ENCODE results near the gene SUFU. TPM values are rescaled to one million over a fixed set of nuclear protein-coding genes. Genes with fewer than 3 reads are reported as not detected.

Gene SUFU
- total and polyA plus RNA-seq, 2 of the 13 experiments (the other 11 are each of a cell fraction or from before 2014, with no cell fraction given): 2.9 to 5.5 TPM

DNA sequence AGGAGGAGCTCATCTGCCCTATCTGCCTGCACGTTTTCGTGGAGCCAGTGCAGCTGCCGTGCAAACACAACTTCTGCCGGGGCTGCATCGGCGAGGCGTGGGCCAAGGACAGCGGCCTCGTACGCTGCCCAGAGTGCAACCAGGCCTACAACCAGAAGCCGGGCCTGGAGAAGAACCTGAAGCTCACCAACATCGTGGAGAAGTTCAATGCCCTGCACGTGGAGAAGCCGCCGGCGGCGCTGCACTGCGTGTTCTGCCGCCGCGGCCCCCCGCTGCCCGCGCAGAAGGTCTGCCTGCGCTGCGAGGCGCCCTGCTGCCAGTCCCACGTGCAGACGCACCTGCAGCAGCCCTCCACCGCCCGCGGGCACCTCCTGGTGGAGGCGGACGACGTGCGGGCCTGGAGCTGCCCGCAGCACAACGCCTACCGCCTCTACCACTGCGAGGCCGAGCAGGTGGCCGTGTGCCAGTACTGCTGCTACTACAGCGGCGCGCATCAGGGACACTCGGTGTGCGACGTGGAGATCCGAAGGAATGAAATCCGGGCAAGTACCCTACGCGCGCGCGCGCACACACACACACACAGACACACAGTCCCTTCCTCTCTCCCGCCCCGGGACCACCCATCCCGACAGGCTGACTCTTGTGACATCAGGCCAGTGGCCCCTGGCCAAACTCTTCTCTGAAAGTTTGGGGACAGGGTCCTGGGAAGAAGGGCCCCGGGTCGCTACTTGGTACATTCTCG lies 141.0 kb downstream of the SUFU start (continued):
- TF ChIP-seq, protein P1, sequence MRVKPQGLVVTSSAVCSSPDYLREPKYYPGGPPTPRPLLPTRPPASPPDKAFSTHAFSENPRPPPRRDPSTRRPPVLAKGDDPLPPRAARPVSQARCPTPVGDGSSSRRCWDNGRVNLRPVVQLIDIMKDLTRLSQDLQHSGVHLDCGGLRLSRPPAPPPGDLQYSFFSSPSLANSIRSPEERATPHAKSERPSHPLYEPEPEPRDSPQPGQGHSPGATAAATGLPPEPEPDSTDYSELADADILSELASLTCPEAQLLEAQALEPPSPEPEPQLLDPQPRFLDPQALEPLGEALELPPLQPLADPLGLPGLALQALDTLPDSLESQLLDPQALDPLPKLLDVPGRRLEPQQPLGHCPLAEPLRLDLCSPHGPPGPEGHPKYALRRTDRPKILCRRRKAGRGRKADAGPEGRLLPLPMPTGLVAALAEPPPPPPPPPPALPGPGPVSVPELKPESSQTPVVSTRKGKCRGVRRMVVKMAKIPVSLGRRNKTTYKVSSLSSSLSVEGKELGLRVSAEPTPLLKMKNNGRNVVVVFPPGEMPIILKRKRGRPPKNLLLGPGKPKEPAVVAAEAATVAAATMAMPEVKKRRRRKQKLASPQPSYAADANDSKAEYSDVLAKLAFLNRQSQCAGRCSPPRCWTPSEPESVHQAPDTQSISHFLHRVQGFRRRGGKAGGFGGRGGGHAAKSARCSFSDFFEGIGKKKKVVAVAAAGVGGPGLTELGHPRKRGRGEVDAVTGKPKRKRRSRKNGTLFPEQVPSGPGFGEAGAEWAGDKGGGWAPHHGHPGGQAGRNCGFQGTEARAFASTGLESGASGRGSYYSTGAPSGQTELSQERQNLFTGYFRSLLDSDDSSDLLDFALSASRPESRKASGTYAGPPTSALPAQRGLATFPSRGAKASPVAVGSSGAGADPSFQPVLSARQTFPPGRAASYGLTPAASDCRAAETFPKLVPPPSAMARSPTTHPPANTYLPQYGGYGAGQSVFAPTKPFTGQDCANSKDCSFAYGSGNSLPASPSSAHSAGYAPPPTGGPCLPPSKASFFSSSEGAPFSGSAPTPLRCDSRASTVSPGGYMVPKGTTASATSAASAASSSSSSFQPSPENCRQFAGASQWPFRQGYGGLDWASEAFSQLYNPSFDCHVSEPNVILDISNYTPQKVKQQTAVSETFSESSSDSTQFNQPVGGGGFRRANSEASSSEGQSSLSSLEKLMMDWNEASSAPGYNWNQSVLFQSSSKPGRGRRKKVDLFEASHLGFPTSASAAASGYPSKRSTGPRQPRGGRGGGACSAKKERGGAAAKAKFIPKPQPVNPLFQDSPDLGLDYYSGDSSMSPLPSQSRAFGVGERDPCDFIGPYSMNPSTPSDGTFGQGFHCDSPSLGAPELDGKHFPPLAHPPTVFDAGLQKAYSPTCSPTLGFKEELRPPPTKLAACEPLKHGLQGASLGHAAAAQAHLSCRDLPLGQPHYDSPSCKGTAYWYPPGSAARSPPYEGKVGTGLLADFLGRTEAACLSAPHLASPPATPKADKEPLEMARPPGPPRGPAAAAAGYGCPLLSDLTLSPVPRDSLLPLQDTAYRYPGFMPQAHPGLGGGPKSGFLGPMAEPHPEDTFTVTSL (CRISPR knock-in tag; IDR thresholded peaks at IDR 0.05; ENCODE audit: borderline replicate concordance): no peak
- TF ChIP-seq, protein P2, sequence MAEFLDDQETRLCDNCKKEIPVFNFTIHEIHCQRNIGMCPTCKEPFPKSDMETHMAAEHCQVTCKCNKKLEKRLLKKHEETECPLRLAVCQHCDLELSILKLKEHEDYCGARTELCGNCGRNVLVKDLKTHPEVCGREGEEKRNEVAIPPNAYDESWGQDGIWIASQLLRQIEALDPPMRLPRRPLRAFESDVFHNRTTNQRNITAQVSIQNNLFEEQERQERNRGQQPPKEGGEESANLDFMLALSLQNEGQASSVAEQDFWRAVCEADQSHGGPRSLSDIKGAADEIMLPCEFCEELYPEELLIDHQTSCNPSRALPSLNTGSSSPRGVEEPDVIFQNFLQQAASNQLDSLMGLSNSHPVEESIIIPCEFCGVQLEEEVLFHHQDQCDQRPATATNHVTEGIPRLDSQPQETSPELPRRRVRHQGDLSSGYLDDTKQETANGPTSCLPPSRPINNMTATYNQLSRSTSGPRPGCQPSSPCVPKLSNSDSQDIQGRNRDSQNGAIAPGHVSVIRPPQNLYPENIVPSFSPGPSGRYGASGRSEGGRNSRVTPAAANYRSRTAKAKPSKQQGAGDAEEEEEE (CRISPR knock-in tag; IDR thresholded peaks at IDR 0.05; ENCODE audit: borderline replicate concordance): no peak
- 0 out of 2 replicates have a peak, but pooled peaks have one; percentile 51 for TF ChIP-seq ADNP (CRISPR knock-in tag; IDR thresholded peaks at IDR 0.05)
- TF ChIP-seq ZNF549 (CRISPR knock-in tag; IDR thresholded peaks at IDR 0.05): no peak
- no peak for TF ChIP-seq ZKSCAN8 (CRISPR knock-in tag; IDR thresholded peaks at IDR 0.05; ENCODE audit: borderline replicate concordance)
- no peak for TF ChIP-seq HIVEP1 (CRISPR knock-in tag; IDR thresholded peaks at IDR 0.05)
- TF ChIP-seq NFATC3 (CRISPR knock-in tag; IDR thresholded peaks at IDR 0.05): peak; percentile 58; the same call in 1 of the 2 replicates
- TF ChIP-seq, protein P3, sequence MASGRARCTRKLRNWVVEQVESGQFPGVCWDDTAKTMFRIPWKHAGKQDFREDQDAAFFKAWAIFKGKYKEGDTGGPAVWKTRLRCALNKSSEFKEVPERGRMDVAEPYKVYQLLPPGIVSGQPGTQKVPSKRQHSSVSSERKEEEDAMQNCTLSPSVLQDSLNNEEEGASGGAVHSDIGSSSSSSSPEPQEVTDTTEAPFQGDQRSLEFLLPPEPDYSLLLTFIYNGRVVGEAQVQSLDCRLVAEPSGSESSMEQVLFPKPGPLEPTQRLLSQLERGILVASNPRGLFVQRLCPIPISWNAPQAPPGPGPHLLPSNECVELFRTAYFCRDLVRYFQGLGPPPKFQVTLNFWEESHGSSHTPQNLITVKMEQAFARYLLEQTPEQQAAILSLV (CRISPR knock-in tag; IDR thresholded peaks at IDR 0.05; ENCODE audit: borderline replicate concordance): peak; percentile 58
- TF ChIP-seq TBX3 (IDR thresholded peaks at IDR 0.05; ENCODE audit: borderline replicate concordance): no peak
- no peak for TF ChIP-seq SP1 (IDR thresholded peaks at IDR 0.05)
- TF ChIP-seq SP1 (CRISPR knock-in tag; IDR thresholded peaks at IDR 0.05): no peak; the same call in 1 of the 2 replicates
- TF ChIP-seq, protein P4, sequence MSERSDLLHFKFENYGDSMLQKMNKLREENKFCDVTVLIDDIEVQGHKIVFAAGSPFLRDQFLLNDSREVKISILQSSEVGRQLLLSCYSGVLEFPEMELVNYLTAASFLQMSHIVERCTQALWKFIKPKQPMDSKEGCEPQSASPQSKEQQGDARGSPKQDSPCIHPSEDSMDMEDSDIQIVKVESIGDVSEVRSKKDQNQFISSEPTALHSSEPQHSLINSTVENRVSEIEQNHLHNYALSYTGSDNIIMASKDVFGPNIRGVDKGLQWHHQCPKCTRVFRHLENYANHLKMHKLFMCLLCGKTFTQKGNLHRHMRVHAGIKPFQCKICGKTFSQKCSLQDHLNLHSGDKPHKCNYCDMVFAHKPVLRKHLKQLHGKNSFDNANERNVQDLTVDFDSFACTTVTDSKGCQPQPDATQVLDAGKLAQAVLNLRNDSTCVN (CRISPR knock-in tag; IDR thresholded peaks at IDR 0.05; ENCODE audit: borderline replicate concordance): peak; percentile 82; the same call in 1 of the 2 replicates
- peak; percentile 36 for TF ChIP-seq JARID2 (CRISPR knock-in tag; IDR thresholded peaks at IDR 0.05; ENCODE audit: insufficient replicate concordance)
- peak; percentile 59 for TF ChIP-seq ZNF543 (CRISPR knock-in tag; IDR thresholded peaks at IDR 0.05)
- TF ChIP-seq TP53 (CRISPR knock-in tag; conservative IDR thresholded peaks at IDR 0.05): no peak
- no peak for TF ChIP-seq ZSCAN30 (CRISPR knock-in tag; IDR thresholded peaks at IDR 0.05)
- TF ChIP-seq SAFB2 (CRISPR knock-in tag; IDR thresholded peaks at IDR 0.05; ENCODE audit: borderline replicate concordance, low read depth): peak; percentile 37; the same call in 1 of the 2 replicates

Data from HepG2 (cell line).